ENCODE measurements around the gene CTBS.

- TF ChIP-seq, protein P1, sequence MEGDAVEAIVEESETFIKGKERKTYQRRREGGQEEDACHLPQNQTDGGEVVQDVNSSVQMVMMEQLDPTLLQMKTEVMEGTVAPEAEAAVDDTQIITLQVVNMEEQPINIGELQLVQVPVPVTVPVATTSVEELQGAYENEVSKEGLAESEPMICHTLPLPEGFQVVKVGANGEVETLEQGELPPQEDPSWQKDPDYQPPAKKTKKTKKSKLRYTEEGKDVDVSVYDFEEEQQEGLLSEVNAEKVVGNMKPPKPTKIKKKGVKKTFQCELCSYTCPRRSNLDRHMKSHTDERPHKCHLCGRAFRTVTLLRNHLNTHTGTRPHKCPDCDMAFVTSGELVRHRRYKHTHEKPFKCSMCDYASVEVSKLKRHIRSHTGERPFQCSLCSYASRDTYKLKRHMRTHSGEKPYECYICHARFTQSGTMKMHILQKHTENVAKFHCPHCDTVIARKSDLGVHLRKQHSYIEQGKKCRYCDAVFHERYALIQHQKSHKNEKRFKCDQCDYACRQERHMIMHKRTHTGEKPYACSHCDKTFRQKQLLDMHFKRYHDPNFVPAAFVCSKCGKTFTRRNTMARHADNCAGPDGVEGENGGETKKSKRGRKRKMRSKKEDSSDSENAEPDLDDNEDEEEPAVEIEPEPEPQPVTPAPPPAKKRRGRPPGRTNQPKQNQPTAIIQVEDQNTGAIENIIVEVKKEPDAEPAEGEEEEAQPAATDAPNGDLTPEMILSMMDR (IDR thresholded peaks at IDR 0.05) = no peak
- no peak for TF ChIP-seq POLR2A (IDR thresholded peaks at IDR 0.05)
Measured at GRCh38 chr1:84606977-84607376, 32.7 kb upstream of the CTBS start.
